SU-DHL-6 (cell line): Measurements from ENCODE around the gene DUSP5.

ENCODE experiments used
- H2AFZ ChIP-seq: fragments of 200-600 bp; sonication (generic); 2 replicates; pipeline ENCODE4 v1.6.1; 2014; ENCODE audit warnings: low read depth, mild to moderate bottlenecking, moderate library complexity, mixed read lengths, antibody characterized with exemption, low read length; ENCODE audit not compliant: severe bottlenecking
- H3F3A ChIP-seq: fragments of 200-600 bp; shearing (Covaris generic); 2 replicates; pipeline ENCODE4 v1.6.0; 2016; ENCODE audit warnings: antibody characterized with exemption, mild to moderate bottlenecking; ENCODE audit not compliant: insufficient read depth
- H3K27ac ChIP-seq: fragments of 200-600 bp; sonication (generic); 2 replicates; pipeline ENCODE4 v1.5.1; 2016; ENCODE audit warnings: low read depth, mild to moderate bottlenecking, low read length, moderate library complexity, mixed read lengths
- H3K27me3 ChIP-seq: fragments of 200-600 bp; sonication (generic), shearing (Covaris generic); 2 replicates; pipeline ENCODE4 v1.6.0; 2014; ENCODE audit warnings: mild to moderate bottlenecking, low read length
- H3K36me3 ChIP-seq: fragments of 200-600 bp; sonication (generic); 2 replicates; pipeline ENCODE4 v1.6.1; 2014; ENCODE audit warnings: mild to moderate bottlenecking, low read length, mixed read lengths
- H3K4me2 ChIP-seq: fragments of 300-600, 200-600 bp; shearing (Covaris generic), sonication (generic); 2 replicates; pipeline ENCODE4 v1.6.0; 2014; ENCODE audit warnings: low read length, low read depth, mild to moderate bottlenecking; ENCODE audit not compliant: poor library complexity, severe bottlenecking
- H3K4me3 ChIP-seq: fragments of 200-600 bp; sonication (generic); 2 replicates; pipeline ENCODE4 v1.5.1; 2014; ENCODE audit warnings: antibody characterized with exemption, low read length, mild to moderate bottlenecking, mixed read lengths; ENCODE audit not compliant: insufficient read depth, poor library complexity, severe bottlenecking
- H3K79me2 ChIP-seq: fragments of 200-600 bp; sonication (generic); 2 replicates; pipeline ENCODE4 v1.6.1; 2014; ENCODE audit warnings: mild to moderate bottlenecking, low read length, moderate library complexity; ENCODE audit not compliant: insufficient read depth
- H3K9ac ChIP-seq: fragments of 200-600 bp; sonication (generic); 2 replicates; pipeline ENCODE4 v1.7.0; 2014; ENCODE audit warnings: mild to moderate bottlenecking, low read length
- H3K9me2 ChIP-seq: fragments of 200-600 bp; sonication (generic); replicated peaks from 2 replicates; pipeline ENCODE4 v1.6.1; 2014; ENCODE audit warnings: low read length; ENCODE audit not compliant: insufficient read depth
- H3K9me3 ChIP-seq: fragments of 200-600 bp; sonication (generic); 2 replicates; pipeline ENCODE4 v1.6.1; 2014; ENCODE audit warnings: low read length, mixed read lengths; ENCODE audit not compliant: insufficient read depth
- H4K20me1 ChIP-seq: fragments of 200-600 bp; sonication (generic); 2 replicates; pipeline ENCODE4 v1.6.1; 2014; ENCODE audit warnings: low read depth, mild to moderate bottlenecking, antibody characterized with exemption, low read length, moderate library complexity, mixed read lengths
- CTCF ChIP-seq: fragments of 200-600 bp; sonication (generic); IDR thresholded peaks from one replicate; pipeline ENCODE4 v1.5.1; 2017; ENCODE audit warnings: antibody characterized with exemption, mild to moderate bottlenecking, low read length, moderate library complexity; ENCODE audit not compliant: insufficient read depth, poor library complexity, severe bottlenecking
- EZH2phosphoT487 ChIP-seq: fragments of 200-600 bp; sonication (generic), shearing (Covaris generic); conservative IDR thresholded peaks from 2 replicates; pipeline ENCODE4 v1.6.1; 2018; ENCODE audit warnings: mild to moderate bottlenecking, antibody characterized with exemption, low read length, moderate library complexity, mixed read lengths

Gene DUSP5

GRCh38 chr10:110511734-110512449 is 14.2 kb downstream of the DUSP5 start:
- Histone ChIP-seq H3K27ac (no peak overlapping the region), H3K79me2 (no peaks in the 10 kb centered on the region), H3K36me3 (no peaks in the 10 kb centered on the region), H4K20me1 (no peaks in the 10 kb centered on the region), H3K27me3 (no peaks in the 10 kb centered on the region), H3K9ac (no peak overlapping the region), H3K4me2 (no peak overlapping the region), H3K9me2 (no peaks in the 10 kb centered on the region), H3K9me3 (no peaks in the 10 kb centered on the region), H3K4me3 (no peak overlapping the region), H2AFZ (no peak overlapping the region), H3F3A (no peaks in the 10 kb centered on the region)
- TF ChIP-seq CTCF = no peak
- TF ChIP-seq EZH2phosphoT487 = no peak

- Histone ChIP-seq H3K9me2 (no peaks in the 10 kb centered on the region), H3K27ac (no peak overlapping the region), H3K36me3 (no peaks in the 10 kb centered on the region), H3K79me2 (no peaks in the 10 kb centered on the region), H3K9me3 (no peaks in the 10 kb centered on the region), H3K4me3 (no peak overlapping the region), H2AFZ (no peak overlapping the region), H4K20me1 (no peaks in the 10 kb centered on the region), H3K9ac (no peak overlapping the region), H3F3A (no peaks in the 10 kb centered on the region), H3K4me2 (no peak overlapping the region), H3K27me3 (no peaks in the 10 kb centered on the region)
- TF ChIP-seq EZH2phosphoT487 = no peak
- no peak for TF ChIP-seq CTCF
These were observed 14.9 kb downstream of the DUSP5 start for GRCh38 chr10:110512461-110513187.

- no peak overlapping the region for H3K4me3 ChIP-seq
- no peaks in the 10 kb centered on the region for H3K9me2 ChIP-seq
- H3K4me2 ChIP-seq = no peak overlapping the region
- no peaks in the 10 kb centered on the region for H3K9me3 ChIP-seq
- H3F3A ChIP-seq = no peaks in the 10 kb centered on the region
- H3K27me3 ChIP-seq = no peaks in the 10 kb centered on the region
- no peaks in the 10 kb centered on the region for H3K36me3 ChIP-seq
- H4K20me1 ChIP-seq = no peaks in the 10 kb centered on the region
- no peak for TF ChIP-seq EZH2phosphoT487
- H3K79me2 ChIP-seq = no peaks in the 10 kb centered on the region
- H3K27ac ChIP-seq = no peak overlapping the region
- H2AFZ ChIP-seq = no peak overlapping the region
- H3K9ac ChIP-seq = no peak overlapping the region
These were observed 16.2 kb downstream of the DUSP5 start for GRCh38 chr10:110513949-110514348.

- H3K79me2 ChIP-seq = no peaks in the 10 kb centered on the region
- no peaks in the 10 kb centered on the region for H3K36me3 ChIP-seq
- H4K20me1 ChIP-seq = no peaks in the 10 kb centered on the region
- no peak overlapping the region for H3K4me2 ChIP-seq
- H3K9me3 ChIP-seq = no peaks in the 10 kb centered on the region
- H3K4me3 ChIP-seq = no peak overlapping the region
- no peaks in the 10 kb centered on the region for H3K9me2 ChIP-seq
- H3F3A ChIP-seq = no peaks in the 10 kb centered on the region
- H3K9ac ChIP-seq = no peak overlapping the region
- TF ChIP-seq CTCF = no peak
- TF ChIP-seq EZH2phosphoT487 = no peak
- H3K27me3 ChIP-seq = no peaks in the 10 kb centered on the region
- H3K27ac ChIP-seq = no peak overlapping the region
- no peak overlapping the region for H2AFZ ChIP-seq
These were observed 17.1 kb downstream of the DUSP5 start for GRCh38 chr10:110514848-110515247.
